ENCODE measurements around the gene PRCP.

DNA sequence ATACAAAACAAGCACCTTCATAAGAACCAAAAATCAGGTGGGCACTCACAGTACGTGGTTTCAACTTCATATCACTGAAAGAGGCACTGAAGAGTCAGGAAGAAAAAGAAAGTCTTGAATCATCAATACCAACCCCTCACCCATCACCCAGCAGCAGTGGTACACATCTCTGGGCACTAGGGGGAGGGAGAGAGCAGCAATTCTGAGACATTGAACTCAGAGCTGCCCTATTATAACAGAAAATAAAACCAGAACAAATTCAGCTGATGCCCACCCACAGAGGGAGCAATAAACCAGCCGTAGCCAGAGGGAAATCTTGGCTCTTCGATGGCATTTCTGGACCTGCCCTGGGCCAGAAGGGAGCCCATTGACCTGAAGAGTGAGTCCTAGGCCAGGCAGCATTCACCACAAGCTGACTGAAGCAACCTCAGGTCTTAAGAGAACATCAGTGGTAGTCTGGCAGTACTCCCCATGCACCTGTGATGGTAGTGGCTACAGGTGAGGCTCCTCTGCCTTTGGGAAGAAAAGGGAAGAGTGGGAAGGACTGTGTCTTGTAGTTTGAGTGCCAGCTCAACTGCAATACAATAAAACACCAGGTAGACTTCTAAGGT, 124.4 kb downstream of the PRCP start:
- TF ChIP-seq, protein P1, sequence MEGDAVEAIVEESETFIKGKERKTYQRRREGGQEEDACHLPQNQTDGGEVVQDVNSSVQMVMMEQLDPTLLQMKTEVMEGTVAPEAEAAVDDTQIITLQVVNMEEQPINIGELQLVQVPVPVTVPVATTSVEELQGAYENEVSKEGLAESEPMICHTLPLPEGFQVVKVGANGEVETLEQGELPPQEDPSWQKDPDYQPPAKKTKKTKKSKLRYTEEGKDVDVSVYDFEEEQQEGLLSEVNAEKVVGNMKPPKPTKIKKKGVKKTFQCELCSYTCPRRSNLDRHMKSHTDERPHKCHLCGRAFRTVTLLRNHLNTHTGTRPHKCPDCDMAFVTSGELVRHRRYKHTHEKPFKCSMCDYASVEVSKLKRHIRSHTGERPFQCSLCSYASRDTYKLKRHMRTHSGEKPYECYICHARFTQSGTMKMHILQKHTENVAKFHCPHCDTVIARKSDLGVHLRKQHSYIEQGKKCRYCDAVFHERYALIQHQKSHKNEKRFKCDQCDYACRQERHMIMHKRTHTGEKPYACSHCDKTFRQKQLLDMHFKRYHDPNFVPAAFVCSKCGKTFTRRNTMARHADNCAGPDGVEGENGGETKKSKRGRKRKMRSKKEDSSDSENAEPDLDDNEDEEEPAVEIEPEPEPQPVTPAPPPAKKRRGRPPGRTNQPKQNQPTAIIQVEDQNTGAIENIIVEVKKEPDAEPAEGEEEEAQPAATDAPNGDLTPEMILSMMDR (IDR thresholded peaks at IDR 0.05) = peak; percentile 29 to 56 (median 53)
- TF ChIP-seq POLR2A (IDR thresholded peaks at IDR 0.05) = no peak

Measured in adrenal gland (tissue), 5 donors.